GM12892 (cell line): ENCODE results near the gene MTFP1. TPM values are rescaled to one million over a fixed set of nuclear protein-coding genes. Genes with fewer than 3 reads are reported as not detected.
A peak's percentile ranks its signal among the peaks of the same experiment; 100 is the strongest.

Source experiments
- DNase-seq: peaks from one replicate; pipeline ENCODE4 v3.0.0; 2011; ENCODE audit not compliant: insufficient read length
- FAIRE-seq: peaks from 2 replicates; lab custom pipeline; 2011; peaks lifted over from hg19 to GRCh38; lab: Jason Lieb, UNC
- POLR2A ChIP-seq: IDR thresholded peaks from 2 replicates; pipeline ENCODE4 v1.6.1; 2011; ENCODE audit warnings: low read depth, low read length, control low read depth
- POLR2AphosphoS5 ChIP-seq: IDR thresholded peaks from 2 replicates; pipeline ENCODE4 v1.6.1; 2011; ENCODE audit warnings: low read depth, low read length, control low read depth
- TAF1 ChIP-seq: IDR thresholded peaks from 2 replicates; pipeline ENCODE4 v1.6.1; 2011; ENCODE audit warnings: low read depth, mild to moderate bottlenecking, control low read depth, low read length, borderline replicate concordance
- polyA plus RNA-seq: library from polyadenylated mRNA; unstranded; fragments of >200 nt; gene quantifications from one replicate; pipeline ENCODE4 v1.2.1, GENCODE V29; 2012; ENCODE audit warnings: missing spikeins, inconsistent platforms; ENCODE audit not compliant: missing spikeins

MTFP1 gene, protein sequence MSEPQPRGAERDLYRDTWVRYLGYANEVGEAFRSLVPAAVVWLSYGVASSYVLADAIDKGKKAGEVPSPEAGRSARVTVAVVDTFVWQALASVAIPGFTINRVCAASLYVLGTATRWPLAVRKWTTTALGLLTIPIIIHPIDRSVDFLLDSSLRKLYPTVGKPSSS
- 53.5 TPM for polyA plus RNA-seq

DNA sequence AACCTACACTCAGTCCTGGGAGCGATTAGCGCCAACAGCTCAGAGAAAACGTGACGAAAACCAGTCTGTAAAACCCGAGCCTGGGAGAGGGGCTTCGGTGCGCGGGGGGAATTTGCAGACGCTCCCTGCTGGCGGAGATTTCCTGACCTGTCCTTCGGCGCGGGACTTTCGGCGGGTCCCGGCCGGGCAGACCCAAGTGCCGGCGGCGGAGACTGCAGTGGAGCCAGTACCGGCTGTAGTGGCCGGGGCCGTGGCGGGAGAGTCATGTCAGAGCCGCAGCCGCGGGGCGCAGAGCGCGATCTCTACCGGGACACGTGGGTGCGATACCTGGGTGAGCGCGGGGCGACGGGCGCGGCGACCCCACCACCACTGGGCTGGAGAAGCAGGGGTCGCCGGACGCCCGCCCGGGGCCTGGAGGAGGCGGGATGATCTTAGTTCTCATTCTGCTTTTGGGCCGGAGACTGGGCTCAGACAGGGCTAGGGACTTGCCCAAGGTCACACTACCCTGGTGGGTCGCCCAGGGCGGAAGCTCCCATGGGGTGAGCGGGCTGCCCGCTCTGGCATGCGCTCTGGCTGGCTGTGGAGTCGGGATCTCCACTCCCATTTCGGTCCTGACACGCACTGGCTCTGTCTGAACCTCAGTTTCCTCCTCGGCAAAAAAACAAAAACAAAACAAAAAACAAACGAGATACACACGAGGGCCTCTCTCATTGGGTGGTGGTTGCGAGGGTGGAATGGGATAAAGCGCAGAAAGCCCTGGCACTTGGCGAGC lies at the start of gene MTFP1:
Gene MTFP1 (plus strand): TSS at position 153 of the 772 bp plus-strand sequence. CDS start 112 bp downstream, at position 265.
- DNase-seq, result peak; percentile 49
- no peak for TF ChIP-seq TAF1
- TF ChIP-seq POLR2A, result peak; percentile 51; the same call in 1 of the 2 replicates
- peak; percentile 54 for FAIRE-seq

GRCh38 chr22:30380011-30380410 lies 45.6 kb upstream of the MTFP1 start:
- FAIRE-seq, result no peak
- TF ChIP-seq POLR2A (no peak), POLR2AphosphoS5 (no peak), TAF1 (no peak)
- DNase-seq, result no peak

GRCh38 chr22:30381264-30381663 lies 44.3 kb upstream of the MTFP1 start:
- DNase-seq (no peak), FAIRE-seq (no peak)
- TF ChIP-seq POLR2AphosphoS5, result no peak
- TF ChIP-seq POLR2A, result no peak
- TF ChIP-seq TAF1, result no peak

- TF ChIP-seq TAF1 (no peak), POLR2AphosphoS5 (no peak), POLR2A (no peak)
- DNase-seq (no peak), FAIRE-seq (no peak)
Observed at GRCh38 chr22:30382340-30382739, 43.2 kb upstream of the MTFP1 start.

GRCh38 chr22:30383061-30383460 lies 42.5 kb upstream of the MTFP1 start:
- FAIRE-seq (no peak), DNase-seq (no peak)
- TF ChIP-seq POLR2A, result no peak
- TF ChIP-seq TAF1, result no peak
- no peak for TF ChIP-seq POLR2AphosphoS5

GRCh38 chr22:30385942-30386341 lies 39.6 kb upstream of the MTFP1 start:
- FAIRE-seq (no peak), DNase-seq (no peak)
- no peak for TF ChIP-seq POLR2A

- FAIRE-seq, result no peak
- TF ChIP-seq POLR2AphosphoS5 (no peak), POLR2A (no peak), TAF1 (no peak)
- no peak for DNase-seq
Observed at GRCh38 chr22:30386608-30386959, 39.0 kb upstream of the MTFP1 start.

DNA sequence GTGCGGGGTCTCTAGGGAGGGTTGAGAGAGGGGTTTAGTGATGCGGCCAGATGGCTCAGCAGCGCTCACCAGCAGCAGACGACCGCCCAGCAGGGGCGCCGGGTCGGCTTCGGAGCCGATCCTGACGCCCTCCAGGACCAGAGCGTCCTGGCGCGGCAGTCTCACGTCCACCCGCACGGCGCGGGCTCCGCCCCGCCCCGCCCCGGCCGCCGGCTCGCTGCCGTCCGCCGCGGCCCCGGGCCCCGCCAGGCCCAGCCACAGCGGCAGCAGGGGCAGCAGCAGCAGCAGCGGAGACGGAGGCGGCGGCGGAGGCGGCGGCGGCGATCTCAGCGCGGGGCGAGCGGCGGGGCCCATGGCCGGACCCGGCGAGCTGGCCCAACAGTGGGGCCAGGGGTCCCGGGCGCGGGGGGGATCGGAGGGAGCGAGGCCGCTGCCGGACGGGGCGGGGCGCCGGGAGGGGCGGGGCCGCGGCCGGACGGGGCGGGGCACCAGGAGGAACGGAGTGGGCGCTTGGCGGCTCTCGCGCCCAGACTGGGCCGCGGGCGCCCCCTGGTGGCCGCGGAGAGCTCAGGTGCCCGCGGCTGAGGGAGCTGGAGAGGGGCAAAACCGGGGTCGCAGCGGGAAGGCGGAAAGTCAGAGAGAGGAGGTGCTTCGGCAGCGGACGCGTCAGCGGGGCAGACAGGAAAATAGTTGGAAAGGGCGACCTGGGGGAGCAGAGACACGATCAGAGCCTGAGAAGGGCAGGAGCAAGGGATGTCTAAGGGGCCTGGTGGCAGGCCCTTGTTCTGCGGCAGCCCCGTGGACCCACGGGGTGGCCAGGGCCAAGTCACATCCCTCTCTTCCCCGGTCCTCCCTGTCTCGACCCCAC lies 38.4 kb upstream of the MTFP1 start, which contains the start of gene RNF215:
Gene RNF215 (minus strand): TSS at position 452 of the 868 bp plus-strand sequence. CDS start 98 bp downstream, at position 354.
- DNase-seq, result peak; percentile 93
- peak; percentile 89 for FAIRE-seq
- TF ChIP-seq POLR2AphosphoS5, result no peak
- TF ChIP-seq POLR2A, result no peak
- TF ChIP-seq TAF1, result no peak

GRCh38 chr22:30390974-30391691 lies 34.4 kb upstream of the MTFP1 start:
- FAIRE-seq (peak; percentile 94), DNase-seq (peak; percentile 71)
- TF ChIP-seq TAF1, result no peak
- no peak for TF ChIP-seq POLR2A
- no peak for TF ChIP-seq POLR2AphosphoS5

GRCh38 chr22:30392661-30393321 lies 32.8 kb upstream of the MTFP1 start:
- DNase-seq, result no peak

GRCh38 chr22:30393322-30393680 lies 32.3 kb upstream of the MTFP1 start:
- no peak for TF ChIP-seq TAF1
- no peak for TF ChIP-seq POLR2AphosphoS5
- no peak for TF ChIP-seq POLR2A
- DNase-seq, result no peak
- FAIRE-seq, result no peak

More at GRCh38 chr22:30392661-30393321, 32.8 kb upstream of the MTFP1 start:
- TF ChIP-seq TAF1 (no peak), POLR2AphosphoS5 (no peak), POLR2A (no peak)
- peak; percentile 85 for FAIRE-seq
